Psoas muscle (tissue), 8 donors: ENCODE data around the gene ROBO1. TPM values are rescaled to one million over a fixed set of nuclear protein-coding genes. Genes with fewer than 3 reads are reported as not detected.

ENCODE experiments used
- ATAC-seq, 4 donors: fragments of 200-7000 bp; cut with Tn5 transposase; one replicate each; pipeline ENCODE4 v1.9.1; 2020; ENCODE audit warnings: moderate library complexity in 3 of 4, mild to moderate bottlenecking in 2 of 4
- DNase-seq, 2 donors: peaks; one replicate each; pipeline ENCODE4 v3.0.0-alpha.2; 2020
- H3K27ac ChIP-seq: fragments of 200-600 bp; one replicate; pipeline ENCODE4 v1.8.0; 2022
- H3K27me3 ChIP-seq, 3 donors: fragments of 200-600 bp in 1 of 3; one replicate each; pipeline versions ENCODE4 v1.6.1 to v1.8.0; 2013 to 2022; ENCODE audit warnings: low read length in 2 of 3, mild to moderate bottlenecking in 2 of 3, moderate library complexity in 1 of 3; ENCODE audit not compliant: insufficient read depth in 3 of 3
- H3K36me3 ChIP-seq, 2 donors: fragments of 200-600 bp in 1 of 2; one replicate each; pipeline versions ENCODE4 v1.6.1 to v1.8.0; 2013 to 2022; ENCODE audit warnings: low read depth in 1 of 2, mild to moderate bottlenecking in 1 of 2, moderate library complexity in 1 of 2; ENCODE audit not compliant: insufficient read depth in 1 of 2
- H3K4me1 ChIP-seq: fragments of 200-600 bp; one replicate; pipeline ENCODE4 v1.8.0; 2022
- H3K4me3 ChIP-seq: fragments of 200-600 bp; one replicate; pipeline ENCODE4 v1.8.0; 2022; ENCODE audit warnings: mild to moderate bottlenecking
- H3K9me3 ChIP-seq: fragments of 200-600 bp; one replicate; pipeline ENCODE4 v1.8.0; 2022
- CTCF ChIP-seq: fragments of 200-600 bp; IDR thresholded peaks from one replicate; pipeline ENCODE4 v1.8.0; 2022; ENCODE audit warnings: antibody characterized with exemption
- WGBS, 3 donors: extraction: QIAGEN DNeasy Blood & Tissue Kit; methylation state at CpG; one replicate each; pipeline versions ENCODE4 v1.1.6 to v1.1.7; 2013; 5-methylcytosine and 5-hydroxymethylcytosine counted together
- intact Hi-C, 2 donors: fragments of 100-400 bp; cut with DNase I; formaldehyde crosslinking; loops; one replicate each; pipeline versions ENCODE4 v1.11.0 to v1.14.2; 2022
- polyA plus RNA-seq, 3 donors: library from polyadenylated mRNA; stranded (reverse); fragments of 200-250 nt; gene quantifications; one replicate each; pipeline ENCODE4 v1.2.3, GENCODE V29; 2013
- total RNA-seq, 4 donors: library from RNA; stranded (reverse); fragmentation: NEBNext Ultra II Directional in 2 of 4; extraction: Animal tissue kit (Norgen Biotek cat#: 25700) in 2 of 4; gene quantifications; one replicate each; pipeline versions ENCODE4 v1.2.1 to v1.2.4, GENCODE V29; 2021 to 2023
- donor health status: healthy with polysubstance abuse.
- donor health status: DM: no; HTN: no; CAD: no; lungs with moderate emphysema.
- donor health status: Bipolar disorder and iron deficiency.
- donor health status: healthy.
- donor health status: DM: yes; HTN: yes; CAD: no.
- donor health status: DM: no; HTN: no; CAD: no.
- donor health status: DM: no; HTN: no; CAD: no.
- donor health status: DM: yes; HTN: yes; CAD: no.

ROBO1 gene
- total and polyA plus RNA-seq, 7 donors, result 0.52 to 14.0 (median 4.9) TPM

GRCh38 chr3:79380581-79380980 is 387.2 kb downstream of the ROBO1 start:
- Histone ChIP-seq H3K36me3 (no peaks in the 10 kb centered on the region), H3K9me3 (no peaks in the 10 kb centered on the region), H3K4me3 (no peak overlapping the region), H3K27ac (no peak overlapping the region), H3K4me1 (no peaks in the 10 kb centered on the region), H3K27me3 (no peaks in the 10 kb centered on the region)
- intact Hi-C loops, result no loop called here
- ATAC-seq, result no peak
- WGBS, 3 donors, result 84 to 96% (median 96%) methylated on average over 4 of the region's 4 CpGs
- no peak for TF ChIP-seq CTCF
- no peak for DNase-seq

DNA sequence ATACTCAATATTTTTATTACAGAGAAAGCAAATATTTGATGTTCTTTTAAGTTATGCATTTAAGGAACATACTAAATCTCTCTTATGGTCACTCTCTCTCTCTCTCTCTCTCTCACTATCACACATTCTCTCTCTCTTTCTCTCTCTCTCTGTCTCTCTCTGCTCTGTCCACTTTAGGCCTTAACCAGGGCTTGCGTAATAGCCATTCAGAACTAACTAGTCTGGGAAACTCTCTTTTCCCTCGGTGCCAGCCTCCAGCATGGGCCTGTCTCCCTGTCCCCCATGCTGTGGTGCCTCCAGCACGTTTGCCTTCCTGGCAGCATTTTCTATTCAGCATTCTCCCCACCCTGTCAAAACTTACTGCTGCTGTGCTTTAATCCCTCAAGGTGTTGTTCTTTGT is 389.7 kb downstream of the ROBO1 start:
- intact Hi-C loops, result no loop called here
- ATAC-seq (no peak), DNase-seq (no peak)
- H3K4me1 ChIP-seq, result no peaks in the 10 kb centered on the region
- no peaks in the 10 kb centered on the region for H3K9me3 ChIP-seq
- H3K4me3 ChIP-seq, result no peak overlapping the region
- H3K27me3 ChIP-seq, result no peaks in the 10 kb centered on the region
- no peaks in the 10 kb centered on the region for H3K36me3 ChIP-seq
- H3K27ac ChIP-seq, result no peak overlapping the region
- no peak for TF ChIP-seq CTCF
- WGBS, 3 donors, result 64 to 81% (median 66%) methylated on average over 3 of the region's 3 CpGs

GRCh38 chr3:79369306-79369705 is 398.5 kb downstream of the ROBO1 start:
- DNase-seq, result no peak
- Histone ChIP-seq H3K4me1 (no peaks in the 10 kb centered on the region), H3K9me3 (no peaks in the 10 kb centered on the region), H3K36me3 (no peaks in the 10 kb centered on the region), H3K4me3 (no peak overlapping the region), H3K27ac (no peak overlapping the region), H3K27me3 (no peaks in the 10 kb centered on the region)
- no peak for ATAC-seq
- WGBS, 3 donors, result 13 to 22% (median 15%) methylated on average over 1 of the region's 1 CpG
- TF ChIP-seq CTCF, result no peak
- intact Hi-C loops, result loop anchor here (10.0 kb wide), 1 partner anchor 285 kb away; no protein-coding TSS in a partner anchor

GRCh38 chr3:79368403-79368802 is 399.4 kb downstream of the ROBO1 start:
- no peaks in the 10 kb centered on the region for H3K36me3 ChIP-seq
- H3K27ac ChIP-seq, result no peak overlapping the region
- H3K4me1 ChIP-seq, result no peaks in the 10 kb centered on the region
- no peak overlapping the region for H3K4me3 ChIP-seq
- DNase-seq (no peak), ATAC-seq (no peak)
- H3K9me3 ChIP-seq, result no peaks in the 10 kb centered on the region
- no peak for TF ChIP-seq CTCF
- intact Hi-C loops, result loop anchor here (10.0 kb wide), 1 partner anchor 284 kb away; no protein-coding TSS in a partner anchor
- H3K27me3 ChIP-seq, result no peaks in the 10 kb centered on the region
- WGBS, 3 donors, result 78 to 83% (median 78%) methylated on average over 3 of the region's 3 CpGs

GRCh38 chr3:79367803-79368202 is 400.0 kb downstream of the ROBO1 start:
- 86 to 93% (median 88%) methylated on average over 6 of the region's 6 CpGs for WGBS, 3 donors
- intact Hi-C loops, result loop anchor here (10.0 kb wide), 1 partner anchor 283 kb away; no protein-coding TSS in a partner anchor

More at GRCh38 chr3:79367803-79368202, 400.0 kb downstream of the ROBO1 start:
- Histone ChIP-seq H3K4me1 (no peaks in the 10 kb centered on the region), H3K27me3 (no peaks in the 10 kb centered on the region), H3K4me3 (no peak overlapping the region), H3K27ac (no peak overlapping the region), H3K36me3 (no peaks in the 10 kb centered on the region), H3K9me3 (no peaks in the 10 kb centered on the region)
- no peak for ATAC-seq
- DNase-seq, result no peak
- TF ChIP-seq CTCF, result no peak
